ENCODE results near the gene CAPZB. TPM values are rescaled to one million over a fixed set of nuclear protein-coding genes. Genes with fewer than 3 reads are reported as not detected.

Gene CAPZB
- polyA plus RNA-seq, 1 of the 3 experiments (the other 2 are of a cell fraction), result 122 TPM

- Histone ChIP-seq H3K4me2 (no peak overlapping the region), H3K79me2 (ENCODE audit: insufficient read depth) (peaks cover 42% of the 10 kb centered on the region), H3K4me3 (ENCODE audit: low read depth in 2 of 2, low read length in 1 of 2) (no peak overlapping the region), H3K36me3 (replicated peaks in 1 of 2; ENCODE audit: control insufficient read depth in 1 of 2, insufficient read depth in 2 of 2, low read length in 1 of 2) (peaks cover 0 to 11% of the 10 kb centered on the region in 2 experiments), H3F3A (replicated peaks; ENCODE audit: insufficient read depth) (no peaks in the 10 kb centered on the region), H4K20me1 (ENCODE audit: insufficient read depth) (peaks cover 57% of the 10 kb centered on the region), H3K9me2 (no peaks in the 10 kb centered on the region), H3K27ac (ENCODE audit: low read depth in 2 of 2, low read length in 1 of 2) (peak overlapping the region in 1 of 2 experiments; percentile 98; a peak in 2 of 4 replicates), H3K9me3 (no peaks in the 10 kb centered on the region), H2AFZ (ENCODE audit: low read depth) (no peak overlapping the region), H3K9ac (no peak overlapping the region), H3K4me1 (ENCODE audit: control insufficient read depth in 1 of 2, insufficient read depth in 2 of 2, low read depth in 1 of 2, low read length in 1 of 2) (peaks cover 0 to 67% of the 10 kb centered on the region in 2 experiments; a peak in 2 of 4 replicates), H3K27me3 (ENCODE audit: insufficient read depth) (no peaks in the 10 kb centered on the region)
- 100% methylated on average over 5 of the region's 5 CpGs for WGBS (ENCODE audit: low lambda C conversion rate)
- TF ChIP-seq TEAD4 (IDR thresholded peaks at IDR 0.05; ENCODE audit: borderline replicate concordance, insufficient read depth) (no peak), USF2 (IDR thresholded peaks at IDR 0.05; ENCODE audit: borderline replicate concordance, low read depth, low read length) (no peak), CTCF (IDR thresholded peaks at IDR 0.05) (no peak), NFIC (IDR thresholded peaks at IDR 0.05; ENCODE audit: borderline replicate concordance) (no peak), GATA2 (CRISPR knock-in tag; IDR thresholded peaks at IDR 0.05) (no peak), JUND (IDR thresholded peaks at IDR 0.05) (no peak), IRF3 (IDR thresholded peaks at IDR 0.05; ENCODE audit: low read depth, low read length) (no peak), MEF2A (IDR thresholded peaks at IDR 0.05; ENCODE audit: borderline replicate concordance, low read depth) (no peak), RXRA (IDR thresholded peaks at IDR 0.05; ENCODE audit: borderline replicate concordance, low read depth) (no peak), RAD21 (IDR thresholded peaks at IDR 0.05; ENCODE audit: low read length) (no peak), MXI1 (IDR thresholded peaks at IDR 0.05; ENCODE audit: low read depth, low read length) (no peak), MAX (IDR thresholded peaks at IDR 0.05; ENCODE audit: low read depth) (no peak), CHD2 (IDR thresholded peaks at IDR 0.05; ENCODE audit: low read length, partially characterized antibody) (no peak), ZBTB33 (IDR thresholded peaks at IDR 0.05; ENCODE audit: borderline replicate concordance, low read depth) (no peak), EP300 (IDR thresholded peaks at IDR 0.05; ENCODE audit: borderline replicate concordance in 1 of 2, low read depth in 1 of 2, low read length in 1 of 2) (no peak), RFX5 (IDR thresholded peaks at IDR 0.05; ENCODE audit: low read length) (no peak)
- POLR2A ChIA-PET, result no interaction called here
- DNase-seq, result no peak
- CTCF ChIA-PET, result interaction anchor here (1.5 to 11.6 kb wide), 4 partner anchors 26 to 294 kb away, joined by 3 to 93 read pairs (median 8); no protein-coding TSS in a partner anchor
These were observed 117.3 kb downstream of the CAPZB start for GRCh38 chr1:19368050-19368449.

All from SK-N-SH (cell line).